Raji (cell line): ENCODE results near the gene TSKU.

Source experiments
- POLR2A ChIP-seq: IDR thresholded peaks from 2 replicates; pipeline ENCODE4 v1.6.1; 2011; ENCODE audit warnings: low read depth, low read length, control low read depth; ENCODE audit not compliant: insufficient read depth

The TSKU gene, protein sequence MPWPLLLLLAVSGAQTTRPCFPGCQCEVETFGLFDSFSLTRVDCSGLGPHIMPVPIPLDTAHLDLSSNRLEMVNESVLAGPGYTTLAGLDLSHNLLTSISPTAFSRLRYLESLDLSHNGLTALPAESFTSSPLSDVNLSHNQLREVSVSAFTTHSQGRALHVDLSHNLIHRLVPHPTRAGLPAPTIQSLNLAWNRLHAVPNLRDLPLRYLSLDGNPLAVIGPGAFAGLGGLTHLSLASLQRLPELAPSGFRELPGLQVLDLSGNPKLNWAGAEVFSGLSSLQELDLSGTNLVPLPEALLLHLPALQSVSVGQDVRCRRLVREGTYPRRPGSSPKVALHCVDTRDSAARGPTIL

DNA sequence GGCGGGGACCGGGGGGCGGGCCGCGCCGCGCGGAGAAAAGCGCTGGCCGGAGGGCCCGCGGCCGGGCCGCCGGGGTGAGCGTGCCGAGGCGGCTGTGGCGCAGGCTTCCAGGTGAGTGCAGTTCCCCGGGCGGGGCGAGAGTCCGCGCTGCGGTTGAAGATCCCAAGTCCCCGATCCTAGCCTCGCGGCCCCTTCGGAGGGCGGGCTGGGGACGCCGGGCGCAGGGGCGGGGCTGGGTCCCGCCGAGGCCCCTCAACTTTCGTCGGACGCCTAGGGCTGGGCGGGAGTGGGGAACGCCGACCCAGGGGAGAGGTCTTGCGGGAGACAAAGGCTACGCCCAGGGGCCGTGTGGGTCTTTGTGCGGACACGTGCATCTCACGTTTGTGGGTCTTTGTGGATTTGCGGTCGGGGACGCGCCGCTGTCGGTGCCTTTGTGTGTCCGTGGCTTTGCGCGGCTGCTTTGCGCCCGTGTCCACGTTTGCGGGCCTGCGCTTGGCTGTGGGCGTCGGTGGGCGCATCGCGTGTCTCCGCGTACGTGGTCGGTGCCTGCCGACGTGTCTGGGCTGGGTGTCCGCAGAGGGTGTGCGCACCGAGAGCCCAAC is at the start of gene TSKU:
TSS of gene TSKU (plus strand) at position 63 of the 602 bp plus-strand sequence. CDS start 12,261 bp downstream, outside the sequence.
- TF ChIP-seq POLR2A: no peak

DNA sequence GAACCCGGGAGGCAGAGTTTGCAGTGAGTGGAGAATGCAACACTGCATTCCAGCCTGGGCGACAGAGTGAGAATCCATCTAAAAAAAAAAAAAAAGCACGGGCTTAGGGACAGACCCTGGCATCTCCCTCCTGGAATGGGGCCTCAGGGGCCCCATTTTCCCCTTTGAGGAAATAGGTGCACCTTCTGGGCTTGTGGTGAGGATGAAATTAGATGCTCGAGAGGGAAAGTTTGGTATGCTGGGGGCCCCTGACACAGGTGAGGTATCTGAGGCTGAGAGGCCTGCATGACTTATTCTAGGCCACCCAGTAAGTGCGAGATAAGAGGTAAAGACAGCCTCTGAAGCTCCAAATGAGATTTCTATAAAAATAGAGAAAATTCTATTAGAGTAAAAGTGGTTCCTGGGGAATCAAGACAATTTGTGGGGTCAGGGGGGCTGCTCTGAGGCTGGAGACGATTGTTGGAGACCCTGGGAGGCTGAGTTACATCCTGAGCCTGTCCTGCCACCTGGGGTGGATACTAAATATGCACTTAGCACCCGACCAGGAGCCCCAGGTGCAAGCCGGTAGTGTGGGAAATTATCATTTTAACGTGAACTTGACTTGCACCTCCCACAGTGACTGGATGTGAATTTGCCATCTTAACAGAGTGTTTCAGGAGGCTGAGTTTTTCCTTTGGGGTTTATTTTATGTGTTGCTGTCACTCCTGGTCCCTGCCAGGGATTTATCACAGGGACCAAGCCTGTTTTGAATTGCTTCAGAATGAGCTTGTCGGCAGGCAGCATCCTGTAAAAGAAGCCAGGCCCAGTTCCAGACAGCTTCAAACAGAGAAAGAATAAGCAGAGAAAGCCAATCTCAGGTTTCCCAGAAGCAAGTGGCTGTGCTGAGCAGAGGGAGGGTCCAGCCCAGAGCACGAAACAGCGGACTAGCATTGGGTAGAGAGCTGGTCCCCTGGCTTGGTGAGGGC is 48.4 kb upstream of the TSKU start:
- TF ChIP-seq POLR2A: no peak

DNA sequence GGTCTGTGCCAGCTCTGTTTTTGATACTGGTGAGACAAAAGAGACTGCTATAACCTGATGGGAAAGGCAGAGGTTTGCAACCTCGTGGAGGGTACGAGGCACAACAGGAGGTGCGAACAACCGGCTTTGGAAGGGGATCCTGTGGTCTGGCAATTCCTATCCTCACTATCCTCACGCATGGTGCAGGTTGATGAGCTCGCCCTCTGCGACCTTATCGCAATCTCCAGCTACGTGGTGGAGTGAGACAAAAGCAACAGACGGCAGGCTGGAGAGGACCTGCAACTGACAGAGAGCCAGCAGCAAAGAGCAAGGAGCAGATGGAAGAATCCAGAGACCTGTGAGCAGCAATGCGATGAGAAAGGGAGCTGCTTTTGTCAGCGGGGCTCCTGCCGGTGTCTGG is 47.3 kb upstream of the TSKU start:
- no peak for TF ChIP-seq POLR2A

DNA sequence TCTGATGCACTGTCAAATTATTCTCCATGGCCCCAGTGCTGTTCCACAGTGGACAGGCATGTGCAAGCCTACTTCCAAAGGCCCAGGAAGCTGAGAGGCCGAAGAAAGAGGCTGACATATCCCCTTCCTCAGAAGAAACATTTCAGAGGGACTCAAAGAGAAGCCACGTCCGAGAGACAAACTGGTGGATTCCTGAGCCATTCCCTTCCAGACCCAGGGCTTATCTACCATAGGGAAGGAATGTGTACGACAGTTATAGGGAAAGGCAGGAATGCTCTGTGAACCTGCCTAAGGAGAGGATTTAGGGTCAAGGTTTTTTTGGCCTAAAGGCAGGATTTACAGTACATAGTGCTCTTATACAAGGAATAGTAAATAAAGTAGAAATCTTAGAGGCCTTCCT is 46.9 kb upstream of the TSKU start:
- no peak for TF ChIP-seq POLR2A

DNA sequence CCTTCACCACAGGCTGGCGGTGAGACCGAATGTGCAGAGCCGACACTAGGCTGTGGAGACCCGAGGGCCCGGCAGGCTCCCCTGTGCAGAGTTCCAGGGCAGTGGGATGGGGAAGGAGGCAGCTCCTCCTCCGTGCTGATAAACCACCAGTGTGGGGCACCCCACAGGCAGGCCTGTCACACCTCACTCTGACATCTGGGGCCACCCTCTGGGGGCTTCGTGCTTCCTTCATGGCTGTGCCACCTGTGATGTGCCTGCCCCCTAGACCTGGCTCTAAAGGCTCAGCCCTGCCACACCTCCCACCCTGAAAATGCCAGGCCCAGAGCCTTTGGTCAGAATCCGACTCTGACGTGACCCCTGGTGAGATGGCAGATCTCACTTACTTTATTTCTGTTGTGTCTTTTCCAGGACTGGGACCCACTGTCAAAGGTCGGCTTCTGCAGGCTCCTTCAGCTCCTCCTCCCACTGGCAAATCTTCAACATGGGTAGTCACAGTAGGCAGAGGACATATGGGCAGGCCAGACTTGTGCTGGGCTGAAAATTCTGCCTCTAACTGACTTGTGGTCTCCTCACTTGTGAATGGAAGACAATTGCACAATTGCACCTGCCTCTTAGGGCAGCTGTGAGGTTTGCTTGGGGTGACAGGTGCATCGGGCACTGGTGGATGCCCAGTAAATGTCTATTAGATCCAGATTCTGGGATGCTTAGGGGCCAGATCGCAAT is 46.2 kb upstream of the TSKU start:
- no peak for TF ChIP-seq POLR2A

DNA sequence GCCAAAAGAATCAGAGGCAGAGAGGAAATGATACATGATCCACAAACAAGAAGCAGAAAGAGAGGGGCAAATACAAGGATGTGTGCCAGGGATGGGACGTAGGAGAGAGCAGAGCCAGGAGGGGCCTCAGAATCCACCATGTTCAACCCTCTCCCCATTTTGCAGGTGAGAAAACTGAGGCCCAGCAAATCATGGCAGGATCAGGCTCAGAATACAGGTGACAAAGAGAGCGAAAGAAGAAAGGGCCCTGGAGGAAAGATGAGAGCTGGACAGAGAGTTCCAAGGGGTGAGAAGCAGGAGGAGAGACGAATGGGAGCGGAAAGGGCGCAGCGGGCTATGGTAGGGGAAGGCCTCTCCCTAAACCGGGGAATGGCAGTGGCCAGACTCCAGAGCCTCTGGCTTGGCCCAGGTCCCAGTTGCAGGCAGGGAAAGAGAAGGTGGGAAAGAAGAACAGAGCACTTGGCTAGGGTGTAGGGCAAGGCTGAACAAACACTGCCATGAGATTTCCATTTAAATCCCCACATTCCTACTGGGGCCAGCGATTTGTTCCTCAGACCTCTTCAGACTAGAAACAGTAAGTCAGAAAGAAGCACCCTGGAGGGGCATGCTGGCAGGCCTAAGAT is 44.4 kb upstream of the TSKU start:
- no peak for TF ChIP-seq POLR2A

DNA sequence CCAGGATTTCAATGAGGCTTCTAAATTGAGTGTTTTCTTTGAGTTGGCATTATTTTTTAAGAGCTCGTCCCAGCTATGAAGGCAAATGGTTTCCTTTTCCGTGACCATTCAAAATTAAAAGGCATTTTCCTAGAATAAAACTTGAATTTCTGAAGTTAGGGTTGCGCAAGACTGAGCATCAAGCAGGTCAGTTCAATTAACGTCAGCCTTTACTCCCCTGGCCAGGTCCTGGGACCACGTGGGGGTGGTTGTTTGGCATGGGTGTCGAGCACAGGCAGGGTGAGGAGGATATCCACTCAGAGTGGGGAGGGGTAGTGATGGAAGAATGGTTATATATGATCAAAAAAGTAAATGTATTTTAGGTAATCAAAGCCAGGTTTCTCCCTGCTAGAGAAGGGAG is 43.4 kb upstream of the TSKU start:
- TF ChIP-seq POLR2A: no peak

DNA sequence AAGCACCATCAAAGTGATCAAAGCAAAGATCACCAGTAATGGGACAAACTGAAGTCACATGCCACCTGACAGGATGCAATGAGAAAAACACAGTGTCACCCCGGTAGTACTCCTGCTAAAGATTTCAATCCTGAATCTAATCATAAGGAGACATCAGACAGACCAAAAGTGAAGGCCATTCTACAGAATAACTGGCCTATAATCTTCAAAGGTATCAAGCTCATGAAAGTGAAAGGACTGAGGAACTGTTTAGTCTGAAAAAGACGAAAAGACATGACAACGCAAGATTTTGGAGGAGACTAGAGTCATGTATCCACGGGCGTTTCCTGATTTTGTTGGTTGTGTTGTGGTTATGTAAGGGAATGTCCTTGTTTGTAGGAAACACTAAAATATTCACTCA is 42.4 kb upstream of the TSKU start:
- no peak for TF ChIP-seq POLR2A

DNA sequence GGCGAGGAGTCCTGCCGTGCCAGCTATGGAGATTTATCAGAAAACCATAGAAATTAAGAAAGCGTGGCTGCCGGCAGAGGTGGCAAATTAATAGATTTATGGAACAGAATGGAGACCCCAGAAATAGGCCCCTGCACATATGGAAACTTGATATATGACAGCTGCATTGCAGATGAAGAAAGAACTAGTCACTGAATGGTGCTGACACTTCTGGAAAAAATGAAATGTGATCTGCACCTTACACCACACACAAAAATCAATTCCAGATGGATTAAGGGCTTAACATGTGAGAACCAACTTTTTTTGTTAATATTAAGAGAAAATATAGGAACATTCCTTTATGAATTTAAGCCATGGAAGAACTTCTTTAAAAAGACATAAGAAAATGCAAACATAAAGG is 40.3 kb upstream of the TSKU start:
- no peak for TF ChIP-seq POLR2A

DNA sequence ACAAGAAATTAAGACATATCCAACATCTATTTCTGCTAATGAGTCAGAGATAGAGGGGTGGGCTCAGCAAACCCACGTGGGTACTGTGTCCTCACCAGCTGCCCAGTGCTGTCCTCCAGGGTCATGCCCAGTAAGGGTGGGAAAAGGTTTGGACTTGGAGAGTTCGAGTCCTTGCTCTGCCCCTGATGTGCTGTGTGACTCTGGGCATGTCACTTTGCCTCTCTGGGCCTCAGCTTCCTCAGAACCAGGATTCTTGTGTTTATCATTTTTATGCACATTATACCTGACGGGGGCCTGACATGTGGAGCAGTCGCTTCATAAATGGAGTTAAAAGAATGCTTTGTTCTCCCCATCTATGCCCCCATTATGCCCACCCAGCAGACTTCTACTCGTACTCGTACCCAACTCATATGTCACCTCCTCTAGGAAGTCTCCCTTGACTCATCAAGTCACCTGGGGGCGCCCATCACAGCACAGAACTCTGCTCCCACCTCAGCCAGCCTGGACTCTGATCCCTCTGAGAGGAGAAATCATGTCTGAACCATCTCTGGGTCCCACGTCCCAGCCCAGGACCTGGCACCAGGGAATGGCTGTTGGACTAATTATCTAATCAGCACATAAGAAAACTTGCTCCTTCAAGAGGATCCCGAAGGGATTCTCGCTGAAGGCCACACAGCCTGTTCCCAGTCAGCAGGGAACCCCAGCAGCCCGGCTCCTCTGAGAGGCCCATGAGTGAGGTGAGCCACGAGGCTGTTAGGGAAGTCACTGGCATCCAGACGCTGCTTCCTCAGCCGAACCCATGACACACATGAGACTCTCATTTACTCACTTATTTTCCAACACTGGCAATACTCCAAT is 38.7 kb upstream of the TSKU start:
- no peak for TF ChIP-seq POLR2A

DNA sequence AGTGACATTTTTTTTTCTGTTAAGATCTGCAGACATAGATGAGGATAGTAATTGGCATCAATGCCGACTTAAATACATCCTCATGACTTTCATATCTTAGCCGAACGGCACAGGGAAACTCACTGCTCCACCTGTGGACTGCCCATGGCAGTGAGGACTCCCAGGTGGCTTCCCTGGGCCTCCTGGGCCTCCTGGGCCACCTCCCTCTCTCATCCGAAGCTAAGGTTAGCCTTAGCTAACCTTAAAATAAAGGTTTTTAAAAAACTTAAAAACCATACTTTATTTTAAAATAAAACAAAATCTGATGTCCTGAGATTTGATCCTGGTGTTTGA is 38.1 kb upstream of the TSKU start:
- TF ChIP-seq POLR2A: no peak

DNA sequence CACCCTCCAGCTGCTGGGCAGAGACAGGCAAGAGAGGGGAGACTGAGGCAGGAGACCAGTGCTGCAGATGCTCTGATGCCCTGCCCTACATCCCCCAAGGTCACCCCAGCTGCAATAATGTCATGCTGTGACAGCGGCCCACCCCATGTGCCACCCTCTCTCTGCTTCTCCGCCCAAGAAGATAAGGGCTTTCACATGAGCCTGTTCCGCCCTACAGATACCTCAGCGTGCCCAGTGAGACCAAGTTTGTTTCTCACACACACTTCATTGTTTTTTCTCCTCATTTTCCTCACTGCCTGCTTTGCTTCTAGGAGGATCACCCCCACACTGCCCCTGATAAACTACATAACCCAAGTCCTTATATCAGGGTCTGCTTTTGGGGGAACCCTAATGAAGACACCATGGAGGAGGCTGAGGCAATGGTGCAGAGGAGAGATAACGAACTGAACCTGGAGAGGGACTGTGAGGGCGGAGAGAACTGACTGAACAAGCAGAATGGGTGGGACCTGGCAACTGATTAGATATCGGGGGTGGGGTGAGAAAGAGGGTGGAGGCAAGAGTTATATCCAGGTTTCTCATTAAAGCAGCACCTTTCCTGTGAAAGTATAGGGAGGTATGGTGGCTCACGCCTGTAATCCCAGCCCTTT is 37.5 kb upstream of the TSKU start:
- no peak for TF ChIP-seq POLR2A
